Activated CD4-positive, alpha-beta T cell treated with anti-CD3 and anti-CD28 coated beads for 36 hours (primary cell): ENCODE data around the gene EAF2. TPM values are rescaled to one million over a fixed set of nuclear protein-coding genes. Genes with fewer than 3 reads are reported as not detected.
A peak's percentile ranks its signal among the peaks of the same experiment; 100 is the strongest.
"Not testable (repeated sequence)": the region's sequence is repeated elsewhere in the genome, so short reads cannot be mapped to it uniquely, and the experiment has no call there.

Experiments used
- ATAC-seq: fragments of 200-7000 bp; cut with Tn5 transposase; one replicate; pipeline ENCODE4 v1.10.0; 2021; ENCODE audit warnings: mild to moderate bottlenecking, moderate library complexity
- CTCF ChIA-PET: fragments of 350-600 bp; sonication (Branson Sonifier 250); formaldehyde crosslinking; loops from one replicate; lab custom pipeline; 2021; ENCODE audit warnings: antibody characterized with exemption; lab: Charles Lee
- POLR2A ChIA-PET: fragments of 350-600 bp; sonication (Branson Sonifier 250); formaldehyde crosslinking; loops from one replicate; lab custom pipeline; 2021; ENCODE audit warnings: antibody characterized with exemption, inconsistent platforms; lab: Charles Lee
- DNase-seq: peaks from one replicate; pipeline ENCODE4 v3.0.0-alpha.2; 2020
- H3K27ac Mint-ChIP-seq: one replicate; pipeline ENCODE4 v1.8.0; 2021; ENCODE audit warnings: mixed read lengths
- H3K27me3 Mint-ChIP-seq: one replicate; pipeline ENCODE4 v1.8.0; 2021; ENCODE audit warnings: mixed read lengths
- H3K36me3 Mint-ChIP-seq: one replicate; pipeline ENCODE4 v1.8.0; 2021; ENCODE audit warnings: low read depth, mixed read lengths
- H3K4me1 Mint-ChIP-seq: one replicate; pipeline ENCODE4 v1.8.0; 2021; ENCODE audit warnings: mixed read lengths
- H3K4me3 Mint-ChIP-seq: one replicate; pipeline ENCODE4 v1.8.0; 2021; ENCODE audit warnings: mild to moderate bottlenecking, moderate library complexity, mixed read lengths
- H3K9me3 Mint-ChIP-seq: one replicate; pipeline ENCODE4 v1.8.0; 2021; ENCODE audit warnings: low read depth, mixed read lengths
- intact Hi-C, 2 experiments: fragments of 100-400 bp; cut with DNase I in 1 of 2; cut with micrococcal nuclease in 1 of 2; formaldehyde crosslinking; loops; one replicate each; pipeline versions ENCODE4 v1.14.2 to v1.15.1; 2022 to 2024; cut with DNase I, micrococcal nuclease
- total RNA-seq, 2 experiments: library from RNA; stranded (reverse); gene quantifications; one replicate each; pipeline ENCODE4 v1.2.3, GENCODE V29; 2021

Gene EAF2
- total RNA-seq, 2 experiments from 2014 or later = 12.4 to 12.9 TPM

DNA sequence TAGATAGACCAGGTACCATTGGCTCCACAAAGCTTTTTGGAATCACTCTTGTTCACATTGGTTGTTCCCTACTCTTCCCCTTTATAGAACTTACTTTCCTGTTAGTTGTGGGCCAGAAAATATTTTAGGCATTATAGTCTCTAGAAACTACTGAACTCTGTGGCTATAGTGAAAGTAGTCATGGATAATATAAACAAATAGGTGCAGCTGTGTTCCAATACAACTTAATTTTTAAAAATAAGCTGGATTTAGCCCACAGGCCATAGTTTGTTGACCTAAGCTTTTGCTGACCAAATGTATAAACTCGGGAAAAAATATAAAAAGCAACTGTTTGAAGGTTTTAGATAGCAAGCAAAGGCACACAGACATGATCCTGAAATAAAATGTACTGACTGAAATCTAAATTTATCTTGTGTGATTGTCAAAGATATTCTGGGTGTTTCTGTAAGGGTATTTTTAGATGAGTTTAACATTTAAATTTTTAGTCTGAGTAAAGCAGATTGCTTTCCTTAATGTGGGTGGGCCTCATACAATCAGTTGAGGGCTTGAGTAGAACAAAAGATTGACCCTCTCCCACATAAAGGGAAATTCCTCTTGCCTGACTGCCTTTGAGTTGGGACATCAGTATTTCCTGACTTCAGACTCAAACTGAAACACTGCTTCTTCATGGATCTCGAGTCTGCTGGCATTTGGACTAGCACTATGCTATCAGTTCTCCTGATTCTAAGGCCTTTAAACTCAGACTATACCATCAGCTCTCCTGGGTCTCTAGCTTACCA lies 13.4 kb upstream of the EAF2 start:
- Mint-ChIP-seq H3K4me1 (peaks cover 17% of the 10 kb centered on the region), H3K27ac (no peak overlapping the region), H3K27me3 (no peaks in the 10 kb centered on the region), H3K9me3 (peaks cover 14% of the 10 kb centered on the region), H3K4me3 (no peak overlapping the region), H3K36me3 (peaks cover 80% of the 10 kb centered on the region)
- CTCF ChIA-PET = interaction anchor here (0.9 kb wide), 1 partner anchor 160 kb away, joined by 3 read pairs; the partner anchor contains the start of gene HCLS1
- intact Hi-C loops = no loop called here
- DNase-seq = no peak
- ATAC-seq = no peak
- POLR2A ChIA-PET = no interaction called here

- H3K36me3 Mint-ChIP-seq = peaks cover 82% of the 10 kb centered on the region
- H3K9me3 Mint-ChIP-seq = peaks cover 9% of the 10 kb centered on the region
- peaks cover 16% of the 10 kb centered on the region for H3K4me1 Mint-ChIP-seq
- CTCF ChIA-PET = interaction anchor here (0.9 to 1.2 kb wide), 2 partner anchors 16 to 162 kb away, joined by 3 read pairs; partner anchors contain the start of gene HCLS1
- no peak overlapping the region for H3K27ac Mint-ChIP-seq
- no peak overlapping the region for H3K4me3 Mint-ChIP-seq
- DNase-seq (no peak), ATAC-seq (no peak)
- POLR2A ChIA-PET = no interaction called here
- H3K27me3 Mint-ChIP-seq = no peaks in the 10 kb centered on the region
- intact Hi-C loops = no loop called here
Measured at GRCh38 chr3:121822973-121823372, 12.0 kb upstream of the EAF2 start.

DNA sequence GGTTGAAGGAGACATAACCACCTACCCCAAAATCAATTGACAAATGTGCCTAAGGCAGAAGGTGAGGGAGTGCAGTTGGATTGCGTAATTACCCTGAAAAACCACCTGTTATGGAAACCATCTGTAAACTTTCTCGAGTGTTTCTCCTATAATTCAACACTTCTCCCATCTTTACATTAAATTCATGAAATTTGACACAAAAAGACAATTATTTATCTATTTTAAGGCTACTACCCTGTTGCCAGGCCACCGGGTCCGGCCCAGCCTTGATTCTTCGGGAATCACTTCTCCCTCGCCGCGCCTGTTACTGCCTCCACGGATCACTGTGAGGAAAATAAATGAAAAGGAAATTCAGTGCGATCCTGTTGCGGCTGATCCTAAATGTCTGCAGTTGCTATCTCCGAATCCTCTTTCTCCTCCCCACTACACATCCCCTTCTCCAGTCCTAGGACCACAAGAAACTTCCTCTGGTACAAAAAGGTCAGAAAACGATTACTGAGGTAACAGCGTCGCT lies 795 bp upstream of the EAF2 start:
- H3K36me3 Mint-ChIP-seq = peaks cover 36% of the 10 kb centered on the region
- H3K4me1 Mint-ChIP-seq = peaks cover 38% of the 10 kb centered on the region
- no peaks in the 10 kb centered on the region for H3K27me3 Mint-ChIP-seq

GRCh38 chr3:121835465-121835801 lies 424 bp downstream of the EAF2 start:
- Mint-ChIP-seq H3K9me3 (no peaks in the 10 kb centered on the region), H3K4me3 (peak overlapping the region; percentile 98), H3K27me3 (no peaks in the 10 kb centered on the region), H3K4me1 (peaks cover 38% of the 10 kb centered on the region), H3K27ac (peak overlapping the region; percentile 94), H3K36me3 (peaks cover 34% of the 10 kb centered on the region)
- ChIA-PET CTCF (interaction anchor here (1.1 kb wide), 1 partner anchor 175 kb away, joined by 3 read pairs; the partner anchor contains the start of gene HCLS1), POLR2A (no interaction called here)
- ATAC-seq (peak; percentile 12), DNase-seq (no peak)
- intact Hi-C loops = loop anchor here (1.0 to 10.0 kb wide), 14 partner anchors 86 to 1741 kb away; partner anchors contain the start of genes GOLGB1 (in 2 of the 2), HCLS1 (in 2 of the 2), FAM162A (in 1 of the 2) and GSK3B (in 1 of the 2)

More for the DNA sequence above, 795 bp upstream of the EAF2 start:
- Mint-ChIP-seq H3K9me3 (no peaks in the 10 kb centered on the region), H3K27ac (peak overlapping the region; percentile 94), H3K4me3 (peak overlapping the region; percentile 98)
- ChIA-PET POLR2A (interaction anchor here (0.6 kb wide), 2 partner anchors 20 to 1742 kb away, joined by 3 to 4 read pairs; no protein-coding TSS in a partner anchor), CTCF (no interaction called here)
- intact Hi-C loops = loop anchor here (2.0 to 10.0 kb wide), 6 partner anchors 169 to 1739 kb away; partner anchors contain the start of genes GSK3B (in 1 of the 2), HCLS1 (in 1 of the 2), PARP14 (in 1 of the 2) and POLQ (in 1 of the 2)
- no peak for ATAC-seq
- peak; percentile 15 for DNase-seq

GRCh38 chr3:121836064-121836463 lies 1.1 kb downstream of the EAF2 start:
- intact Hi-C loops = loop anchor here (5.0 to 10.0 kb wide), 6 partner anchors 171 to 1741 kb away; partner anchors contain the start of genes GSK3B (in 1 of the 2), HCLS1 (in 1 of the 2), PARP14 (in 1 of the 2) and POLQ (in 1 of the 2)

GRCh38 chr3:121836481-121836880 lies 1.5 kb downstream of the EAF2 start:
- POLR2A ChIA-PET = no interaction called here

More at GRCh38 chr3:121836064-121836463, 1.1 kb downstream of the EAF2 start:
- Mint-ChIP-seq H3K9me3 (no peaks in the 10 kb centered on the region), H3K27ac (peak overlapping the region; percentile 52), H3K27me3 (no peaks in the 10 kb centered on the region), H3K36me3 (peaks cover 28% of the 10 kb centered on the region), H3K4me3 (peak overlapping the region; percentile 98), H3K4me1 (peaks cover 34% of the 10 kb centered on the region)
- DNase-seq (no peak), ATAC-seq (no peak)
- ChIA-PET CTCF (interaction anchor here (1.1 to 1.6 kb wide), 2 partner anchors 42 to 175 kb away, joined by 3 read pairs; partner anchors contain the start of gene HCLS1), POLR2A (no interaction called here)

GRCh38 chr3:121839962-121840361 lies 5.0 kb downstream of the EAF2 start:
- no peak overlapping the region for H3K27ac Mint-ChIP-seq
- ChIA-PET CTCF (no interaction called here), POLR2A (no interaction called here)
- H3K4me1 Mint-ChIP-seq = peaks cover 13% of the 10 kb centered on the region
- H3K4me3 Mint-ChIP-seq = no peak overlapping the region
- DNase-seq = no peak
- H3K27me3 Mint-ChIP-seq = no peaks in the 10 kb centered on the region
- no peaks in the 10 kb centered on the region for H3K36me3 Mint-ChIP-seq
- H3K9me3 Mint-ChIP-seq = no peaks in the 10 kb centered on the region
- no peak for ATAC-seq
- intact Hi-C loops = loop anchor here (5.0 to 10.0 kb wide), 6 partner anchors 175 to 1745 kb away; partner anchors contain the start of genes GSK3B (in 1 of the 2), HCLS1 (in 1 of the 2), PARP14 (in 1 of the 2) and POLQ (in 1 of the 2)

More at GRCh38 chr3:121836481-121836880, 1.5 kb downstream of the EAF2 start:
- peaks cover 32% of the 10 kb centered on the region for H3K4me1 Mint-ChIP-seq
- intact Hi-C loops = loop anchor here (5.0 to 10.0 kb wide), 6 partner anchors 172 to 1742 kb away; partner anchors contain the start of genes GSK3B (in 1 of the 2), HCLS1 (in 1 of the 2), PARP14 (in 1 of the 2) and POLQ (in 1 of the 2)
- peak overlapping the region; percentile 98 for H3K4me3 Mint-ChIP-seq
- ATAC-seq (no peak), DNase-seq (no peak)
- peak overlapping the region; percentile 0 for H3K27ac Mint-ChIP-seq
- peaks cover 26% of the 10 kb centered on the region for H3K36me3 Mint-ChIP-seq
- CTCF ChIA-PET = interaction anchor here (1.6 kb wide), 1 partner anchor 42 kb away, joined by 3 read pairs; no protein-coding TSS in a partner anchor
- no peaks in the 10 kb centered on the region for H3K9me3 Mint-ChIP-seq
- H3K27me3 Mint-ChIP-seq = no peaks in the 10 kb centered on the region

GRCh38 chr3:121844892-121845291 lies 9.9 kb downstream of the EAF2 start:
- DNase-seq (no peak), ATAC-seq (no peak)
- intact Hi-C loops = no loop called here
- Mint-ChIP-seq H3K36me3 (peaks cover 2% of the 10 kb centered on the region), H3K9me3 (no peaks in the 10 kb centered on the region), H3K4me3 (no peak overlapping the region), H3K4me1 (no peaks in the 10 kb centered on the region), H3K27ac (no peak overlapping the region), H3K27me3 (no peaks in the 10 kb centered on the region)
- POLR2A ChIA-PET = no interaction called here
- CTCF ChIA-PET = interaction anchor here (0.6 kb wide), 1 partner anchor 36 kb away, joined by 4 read pairs; no protein-coding TSS in a partner anchor

- no peak overlapping the region for H3K4me3 Mint-ChIP-seq
- H3K9me3 Mint-ChIP-seq = no peaks in the 10 kb centered on the region
- ATAC-seq (no peak), DNase-seq (no peak)
- H3K27me3 Mint-ChIP-seq = no peaks in the 10 kb centered on the region
- POLR2A ChIA-PET = no interaction called here
- intact Hi-C loops = no loop called here
- CTCF ChIA-PET = interaction anchor here (0.6 kb wide), 2 partner anchors 174 to 1950 kb away, joined by 3 to 4 read pairs; no protein-coding TSS in a partner anchor
- H3K36me3 Mint-ChIP-seq = peaks cover 5% of the 10 kb centered on the region
- H3K4me1 Mint-ChIP-seq = no peaks in the 10 kb centered on the region
- no peak overlapping the region for H3K27ac Mint-ChIP-seq
Measured at GRCh38 chr3:121852256-121852655, 17.2 kb downstream of the EAF2 start.

GRCh38 chr3:121855555-121855954 lies 20.5 kb downstream of the EAF2 start:
- ATAC-seq (peak; percentile 36), DNase-seq (no peak)
- Mint-ChIP-seq H3K36me3 (peaks cover 24% of the 10 kb centered on the region), H3K27ac (no peak overlapping the region), H3K27me3 (no peaks in the 10 kb centered on the region), H3K4me1 (no peaks in the 10 kb centered on the region), H3K4me3 (no peak overlapping the region), H3K9me3 (no peaks in the 10 kb centered on the region)
- intact Hi-C loops = loop anchor here in 1 of 2 experiments (1.0 to 5.0 kb wide), 2 partner anchors 237 to 308 kb away; partner anchors contain the start of gene POLQ
- POLR2A ChIA-PET = no interaction called here
- CTCF ChIA-PET = no interaction called here

DNA sequence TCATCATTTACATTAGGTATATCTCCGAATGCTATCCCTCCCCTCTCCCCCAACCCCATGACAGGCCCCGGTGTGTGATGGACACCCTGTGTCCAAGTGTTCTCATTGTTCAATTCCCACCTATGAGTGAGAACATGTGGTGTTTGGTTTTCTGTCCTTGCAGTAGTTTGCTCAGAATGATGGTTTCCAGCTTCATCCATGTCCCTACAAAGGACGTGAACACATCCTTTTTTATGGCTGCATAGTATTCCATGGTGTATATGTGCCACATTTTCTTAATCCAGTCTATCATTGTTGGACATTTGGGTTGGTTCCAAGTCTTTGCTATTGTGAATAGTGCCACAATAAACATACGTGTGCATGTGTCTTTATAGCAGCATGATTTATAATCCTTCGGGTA lies 22.8 kb downstream of the EAF2 start:
- POLR2A ChIA-PET, ATAC-seq, CTCF ChIA-PET, H3K9me3 Mint-ChIP-seq, H3K27ac Mint-ChIP-seq, H3K4me1 Mint-ChIP-seq, DNase-seq, H3K27me3 Mint-ChIP-seq, H3K4me3 Mint-ChIP-seq: not testable (repeated sequence)
- intact Hi-C loops = loop anchor here in 1 of 2 experiments (5.0 kb wide), 1 partner anchor 310 kb away; the partner anchor contains the start of gene POLQ
- H3K36me3 Mint-ChIP-seq = peaks cover 32% of the 10 kb centered on the region
